Measurements from ENCODE around the gene CTNNA2. TPM values are rescaled to one million over a fixed set of nuclear protein-coding genes. Genes with fewer than 3 reads are reported as not detected.

Gene CTNNA2
- total and polyA plus RNA-seq, 9 of the 15 experiments (the other 6 are each of a cell fraction or from before 2014, with no cell fraction given), result 0.03 to 0.40 (median 0.15) TPM

- in situ Hi-C loops (cut with MboI) (no loop called here), intact Hi-C loops (cut with micrococcal nuclease) (no loop called here)
These were observed 997.9 kb downstream of the CTNNA2 start for GRCh38 chr2:80510716-80511115.

GRCh38 chr2:80515964-80516363 lies 1003.1 kb downstream of the CTNNA2 start:
- no peak overlapping the region for H3K27ac ChIP-seq (ENCODE audit: extremely low read depth, low read depth, low read length)
- H3K4me1 ChIP-seq (replicated peaks in 1 of 2; ENCODE audit: control insufficient read depth in 2 of 2, insufficient read depth in 2 of 2, low read length in 2 of 2), result no peaks in the 10 kb centered on the region
- CTCF ChIA-PET (ENCODE audit: low intra/inter-chr PET ratio), result no interaction called here
- no peaks in the 10 kb centered on the region for H3K79me2 ChIP-seq (ENCODE audit: control insufficient read depth, insufficient read depth, low read length)
- no peak overlapping the region for H3K4me3 ChIP-seq
- POLR2A ChIA-PET, result no interaction called here
- no TSS peak for BruUV-seq (replicated peaks)
- intact Hi-C loops (cut with micrococcal nuclease) (no loop called here), in situ Hi-C loops (cut with MboI) (no loop called here)
- no peaks in the 10 kb centered on the region for H4K20me1 ChIP-seq (replicated peaks; ENCODE audit: control insufficient read depth, insufficient read depth, low read length)
- H3K9me3 ChIP-seq (replicated peaks; ENCODE audit: control insufficient read depth, insufficient read depth, low read depth, low read length), result no peaks in the 10 kb centered on the region
- H3K27me3 ChIP-seq (ENCODE audit: control insufficient read depth in 2 of 2, insufficient read depth in 2 of 2, low read length in 2 of 2), result no peaks in the 10 kb centered on the region; a peak in 1 of 5 replicates
- TF ChIP-seq, protein P1, sequence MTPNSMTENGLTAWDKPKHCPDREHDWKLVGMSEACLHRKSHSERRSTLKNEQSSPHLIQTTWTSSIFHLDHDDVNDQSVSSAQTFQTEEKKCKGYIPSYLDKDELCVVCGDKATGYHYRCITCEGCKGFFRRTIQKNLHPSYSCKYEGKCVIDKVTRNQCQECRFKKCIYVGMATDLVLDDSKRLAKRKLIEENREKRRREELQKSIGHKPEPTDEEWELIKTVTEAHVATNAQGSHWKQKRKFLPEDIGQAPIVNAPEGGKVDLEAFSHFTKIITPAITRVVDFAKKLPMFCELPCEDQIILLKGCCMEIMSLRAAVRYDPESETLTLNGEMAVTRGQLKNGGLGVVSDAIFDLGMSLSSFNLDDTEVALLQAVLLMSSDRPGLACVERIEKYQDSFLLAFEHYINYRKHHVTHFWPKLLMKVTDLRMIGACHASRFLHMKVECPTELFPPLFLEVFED (CRISPR knock-in tag; conservative IDR thresholded peaks at IDR 0.05), result no peak
- TF ChIP-seq ZNF133 (CRISPR knock-in tag; IDR thresholded peaks at IDR 0.05), result no peak
- no peak for TF ChIP-seq HDAC2 (IDR thresholded peaks at IDR 0.05)
- TF ChIP-seq ARHGAP35 (IDR thresholded peaks at IDR 0.05; ENCODE audit: partially characterized antibody), result no peak
- no peak for TF ChIP-seq ZNF764 (CRISPR knock-in tag; IDR thresholded peaks at IDR 0.05; ENCODE audit: low read depth)
- TF ChIP-seq MEIS2 (IDR thresholded peaks at IDR 0.05; ENCODE audit: partially characterized antibody), result no peak
- TF ChIP-seq SUPT5H (IDR thresholded peaks at IDR 0.05), result no peak
- no peak overlapping the region for H3K4me2 ChIP-seq (ENCODE audit: insufficient read depth, low read length)
- no peak overlapping the region for H3K9ac ChIP-seq (ENCODE audit: insufficient read depth in 1 of 2, low read depth in 2 of 2, low read length in 2 of 2)
- no peaks in the 10 kb centered on the region for H3K36me3 ChIP-seq (ENCODE audit: control insufficient read depth, insufficient read depth, low read length)
- ATAC-seq (no peak), FAIRE-seq (no peak), DNase-seq (ENCODE audit: extremely low read depth in 1 of 4, low spot score in 3 of 4) (no peak)
- H3K9me1 ChIP-seq (ENCODE audit: control insufficient read depth, insufficient read depth, low read length), result no peaks in the 10 kb centered on the region
- no peak overlapping the region for H2AFZ ChIP-seq (ENCODE audit: low read depth, low read length)
- 4% methylated on average over 3 of the region's 3 CpGs for WGBS (ENCODE audit: insufficient coverage, low coverage, missing lambda C conversion rate)

More at GRCh38 chr2:80510716-80511115, 997.9 kb downstream of the CTNNA2 start:
- Histone ChIP-seq H3K27me3 (ENCODE audit: control insufficient read depth in 2 of 2, insufficient read depth in 2 of 2, low read length in 2 of 2) (no peaks in the 10 kb centered on the region; a peak in 1 of 5 replicates), H2AFZ (ENCODE audit: low read depth, low read length) (no peak overlapping the region), H3K9me1 (ENCODE audit: control insufficient read depth, insufficient read depth, low read length) (no peaks in the 10 kb centered on the region), H3K9ac (ENCODE audit: insufficient read depth in 1 of 2, low read depth in 2 of 2, low read length in 2 of 2) (no peak overlapping the region), H3K4me2 (ENCODE audit: insufficient read depth, low read length) (no peak overlapping the region), H3K79me2 (ENCODE audit: control insufficient read depth, insufficient read depth, low read length) (no peaks in the 10 kb centered on the region), H3K4me3 (no peak overlapping the region), H3K4me1 (replicated peaks in 1 of 2; ENCODE audit: control insufficient read depth in 2 of 2, insufficient read depth in 2 of 2, low read length in 2 of 2) (no peaks in the 10 kb centered on the region), H3K36me3 (ENCODE audit: control insufficient read depth, insufficient read depth, low read length) (no peaks in the 10 kb centered on the region), H3K27ac (ENCODE audit: extremely low read depth, low read depth, low read length) (no peak overlapping the region), H3K9me3 (replicated peaks; ENCODE audit: control insufficient read depth, insufficient read depth, low read depth, low read length) (no peaks in the 10 kb centered on the region), H4K20me1 (replicated peaks; ENCODE audit: control insufficient read depth, insufficient read depth, low read length) (no peaks in the 10 kb centered on the region)
- CTCF ChIA-PET (ENCODE audit: low intra/inter-chr PET ratio), result no interaction called here
- FAIRE-seq (no peak), DNase-seq (ENCODE audit: extremely low read depth in 1 of 4, low spot score in 3 of 4) (no peak), ATAC-seq (no peak)
- POLR2A ChIA-PET, result no interaction called here
- TF ChIP-seq MAZ (CRISPR knock-in tag; conservative IDR thresholded peaks at IDR 0.05 in 1 of 2, IDR thresholded peaks at IDR 0.05 in 1 of 2), result no peak
- BruUV-seq (replicated peaks), result no TSS peak
- 0% methylated on average over 3 of the region's 3 CpGs for WGBS (ENCODE audit: insufficient coverage, low coverage, missing lambda C conversion rate)

Measured in K562 (cell line).